CD4-positive, CD25-positive, alpha-beta regulatory T cell (primary cell): ENCODE measurements around the gene OGDH. TPM values are rescaled to one million over a fixed set of nuclear protein-coding genes. Genes with fewer than 3 reads are reported as not detected.
A peak's percentile ranks its signal among the peaks of the same experiment; 100 is the strongest.

Experiments
- ATAC-seq, 2 donors: fragments of 150-1000 bp; cut with Tn5 transposase; one replicate each; pipeline ENCODE4 v1.10.0; 2021; ENCODE audit warnings: low read depth in 2 of 2, moderate number of reproducible peaks in 2 of 2, moderate library complexity in 1 of 2
- DNase-seq, 3 donors: peaks; one replicate each; pipeline versions ENCODE4 v3.0.0 to v3.0.0-alpha.2; 2012 to 2022; ENCODE audit warnings: mixed read lengths in 1 of 3
- H3K27ac ChIP-seq: one replicate; pipeline ENCODE4 v1.7.0; 2013; ENCODE audit warnings: mild to moderate bottlenecking, low read length; ENCODE audit not compliant: insufficient read depth, poor library complexity, severe bottlenecking
- H3K27me3 ChIP-seq: one replicate; pipeline ENCODE4 v1.7.0; 2013; ENCODE audit warnings: low read length; ENCODE audit not compliant: control insufficient read depth, insufficient read depth
- H3K36me3 ChIP-seq: one replicate; pipeline ENCODE4 v1.7.0; 2013; ENCODE audit warnings: mild to moderate bottlenecking, low read length, moderate library complexity; ENCODE audit not compliant: control insufficient read depth, insufficient read depth
- H3K4me1 ChIP-seq: 2 replicates; pipeline ENCODE4 v1.7.0; 2013; ENCODE audit warnings: mild to moderate bottlenecking, low read length; ENCODE audit not compliant: insufficient read depth, control insufficient read depth, poor library complexity, severe bottlenecking
- H3K4me3 ChIP-seq: one replicate; pipeline ENCODE4 v1.7.0; 2013; ENCODE audit warnings: low read depth, mild to moderate bottlenecking, low read length, moderate library complexity
- H3K9me3 ChIP-seq, 2 experiments: 1 replicate in 1 of 2; 2 replicates in 1 of 2; pipeline ENCODE4 v1.7.0; 2013; ENCODE audit warnings: low read length in 2 of 2, mild to moderate bottlenecking in 1 of 2, moderate library complexity in 1 of 2; ENCODE audit not compliant: control insufficient read depth in 2 of 2
- H3K27ac Mint-ChIP-seq, 3 donors: one replicate each; pipeline ENCODE4 v1.8.0; 2020 to 2022; ENCODE audit warnings: mild to moderate bottlenecking in 3 of 3, mixed read lengths in 3 of 3, moderate library complexity in 2 of 3
- H3K27me3 Mint-ChIP-seq: one replicate; pipeline ENCODE4 v1.8.0; 2022; ENCODE audit warnings: mild to moderate bottlenecking, mixed read lengths
- H3K36me3 Mint-ChIP-seq: one replicate; pipeline ENCODE4 v1.8.0; 2020; ENCODE audit warnings: mixed read lengths
- H3K4me1 Mint-ChIP-seq, 4 donors: one replicate each; pipeline ENCODE4 v1.8.0; 2020 to 2022; ENCODE audit warnings: mixed read lengths in 4 of 4, mild to moderate bottlenecking in 1 of 4
- H3K4me3 Mint-ChIP-seq, 4 donors: one replicate each; pipeline ENCODE4 v1.8.0; 2020 to 2022; ENCODE audit warnings: mild to moderate bottlenecking in 4 of 4, mixed read lengths in 4 of 4, moderate library complexity in 3 of 4
- H3K9me3 Mint-ChIP-seq, 7 donors: one replicate each; pipeline ENCODE4 v1.8.0; 2020 to 2022; ENCODE audit warnings: mixed read lengths in 7 of 7, mild to moderate bottlenecking in 3 of 7, moderate library complexity in 2 of 7
- polyA plus RNA-seq, 4 donors: library from polyadenylated mRNA; unstranded; fragments of 300-500 nt; fragmentation: Illumina TruSeq; gene quantifications; one replicate each; pipeline ENCODE4 v1.2.3, GENCODE V29; 2021
- total RNA-seq: library from RNA; stranded (reverse); gene quantifications from one replicate; pipeline ENCODE4 v1.2.3, GENCODE V29; 2022

Gene OGDH
- total and polyA plus RNA-seq, 5 donors from 2014 or later = 56.4 to 157 (median 88.0) TPM

GRCh38 chr7:44631458-44632115, 25.2 kb downstream of the OGDH start:
- DNase-seq (peak; percentile 33 to 92 (median 79)), ATAC-seq (peak; percentile 65 to 75)
- no peaks in the 10 kb centered on the region for H3K27me3 ChIP-seq
- H3K27me3 Mint-ChIP-seq = no peaks in the 10 kb centered on the region
- H3K9me3 ChIP-seq = no peaks in the 10 kb centered on the region
- peaks cover 32 to 91% (median 61%) of the 10 kb centered on the region in 4 donors for H3K4me1 Mint-ChIP-seq
- peak overlapping the region; percentile 80 to 93 (median 82) for H3K4me3 Mint-ChIP-seq
- peak overlapping the region; percentile 97 to 99 (median 98) for H3K27ac Mint-ChIP-seq
- H3K9me3 Mint-ChIP-seq = peaks cover 0 to 2% (median 0%) of the 10 kb centered on the region in 7 donors
- H3K27ac ChIP-seq = peak overlapping the region; percentile 98
- peaks cover 12% of the 10 kb centered on the region for H3K36me3 Mint-ChIP-seq
- H3K4me1 ChIP-seq = peaks cover 99% of the 10 kb centered on the region
- peak overlapping the region; percentile 74 for H3K4me3 ChIP-seq
- H3K36me3 ChIP-seq = no peaks in the 10 kb centered on the region

- Mint-ChIP-seq H3K27me3 (no peaks in the 10 kb centered on the region), H3K4me1 (peaks cover 32 to 92% (median 63%) of the 10 kb centered on the region in 4 donors), H3K9me3 (peaks cover 0 to 2% (median 0%) of the 10 kb centered on the region in 7 donors), H3K4me3 (peak overlapping the region; percentile 80 to 93 (median 82)), H3K36me3 (peaks cover 15% of the 10 kb centered on the region), H3K27ac (peak overlapping the region; percentile 97 to 99 (median 98))
- H3K9me3 ChIP-seq = no peaks in the 10 kb centered on the region
- no peaks in the 10 kb centered on the region for H3K27me3 ChIP-seq
- H3K4me1 ChIP-seq = peaks cover 99% of the 10 kb centered on the region
- peak overlapping the region; percentile 74 for H3K4me3 ChIP-seq
- DNase-seq (no peak), ATAC-seq (no peak)
- H3K36me3 ChIP-seq = peaks cover 4% of the 10 kb centered on the region
- H3K27ac ChIP-seq = peak overlapping the region; percentile 98
These were observed 25.8 kb downstream of the OGDH start for GRCh38 chr7:44632196-44632595.

GRCh38 chr7:44633254-44634186, 27.1 kb downstream of the OGDH start:
- Mint-ChIP-seq H3K27ac (peak overlapping the region; percentile 97 to 100 (median 99)), H3K4me1 (peaks cover 38 to 100% (median 72%) of the 10 kb centered on the region in 4 donors), H3K9me3 (peaks cover 0 to 2% (median 0%) of the 10 kb centered on the region in 7 donors), H3K27me3 (no peaks in the 10 kb centered on the region), H3K4me3 (peak overlapping the region; percentile 32 to 86 (median 62)), H3K36me3 (peaks cover 17% of the 10 kb centered on the region)
- peak overlapping the region; percentile 98 for H3K27ac ChIP-seq
- H3K4me3 ChIP-seq = peak overlapping the region; percentile 44
- peaks cover 100% of the 10 kb centered on the region for H3K4me1 ChIP-seq
- DNase-seq = peak; percentile 61 to 84 (median 61)
- H3K9me3 ChIP-seq = no peaks in the 10 kb centered on the region
- peak; percentile 22 to 26 for ATAC-seq
- H3K36me3 ChIP-seq = peaks cover 4% of the 10 kb centered on the region
- no peaks in the 10 kb centered on the region for H3K27me3 ChIP-seq

DNA sequence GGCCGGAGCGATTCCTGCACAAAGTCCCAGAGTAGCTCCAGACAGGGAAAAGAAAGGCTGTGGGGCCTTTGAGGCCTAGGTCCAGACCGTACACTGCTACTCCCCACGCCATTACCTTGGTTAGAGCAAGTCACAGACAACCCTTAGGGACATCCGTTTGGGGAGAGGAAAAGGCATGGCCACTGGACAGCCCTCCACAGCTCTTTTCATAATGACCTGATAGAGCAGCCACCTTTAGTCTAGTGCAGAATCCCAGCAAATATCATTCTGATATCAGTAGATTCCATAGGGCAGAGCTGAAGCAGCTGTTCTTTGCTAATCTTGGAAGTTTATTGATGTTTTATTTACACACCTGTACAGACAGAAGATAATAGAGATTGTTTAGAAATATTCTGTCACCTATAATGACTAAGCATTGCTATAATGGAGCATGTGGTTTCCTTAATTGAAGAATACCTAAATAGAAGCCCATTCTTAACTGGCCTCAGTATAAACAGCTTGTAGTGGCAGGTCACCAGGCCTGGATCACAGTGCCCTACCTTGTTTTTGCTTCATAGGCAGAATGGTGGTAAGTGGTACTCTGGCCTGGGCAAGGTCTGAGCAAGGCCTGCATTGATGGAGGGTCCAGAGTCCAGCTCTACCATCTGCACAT, 27.9 kb downstream of the OGDH start:
- peak overlapping the region; percentile 44 for H3K4me3 ChIP-seq
- Mint-ChIP-seq H3K36me3 (peaks cover 20% of the 10 kb centered on the region), H3K4me1 (peaks cover 33 to 100% (median 72%) of the 10 kb centered on the region in 4 donors), H3K27me3 (no peaks in the 10 kb centered on the region), H3K4me3 (peak overlapping the region in 3 of 4 donors; percentile 32 to 86 (median 70)), H3K27ac (peak overlapping the region; percentile 97 to 100 (median 99)), H3K9me3 (no peaks in the 10 kb centered on the region)
- ATAC-seq (no peak), DNase-seq (no peak)
- H3K27me3 ChIP-seq = no peaks in the 10 kb centered on the region
- H3K36me3 ChIP-seq = peaks cover 4% of the 10 kb centered on the region
- H3K9me3 ChIP-seq = no peaks in the 10 kb centered on the region
- H3K27ac ChIP-seq = peak overlapping the region; percentile 98
- H3K4me1 ChIP-seq = peaks cover 100% of the 10 kb centered on the region

DNA sequence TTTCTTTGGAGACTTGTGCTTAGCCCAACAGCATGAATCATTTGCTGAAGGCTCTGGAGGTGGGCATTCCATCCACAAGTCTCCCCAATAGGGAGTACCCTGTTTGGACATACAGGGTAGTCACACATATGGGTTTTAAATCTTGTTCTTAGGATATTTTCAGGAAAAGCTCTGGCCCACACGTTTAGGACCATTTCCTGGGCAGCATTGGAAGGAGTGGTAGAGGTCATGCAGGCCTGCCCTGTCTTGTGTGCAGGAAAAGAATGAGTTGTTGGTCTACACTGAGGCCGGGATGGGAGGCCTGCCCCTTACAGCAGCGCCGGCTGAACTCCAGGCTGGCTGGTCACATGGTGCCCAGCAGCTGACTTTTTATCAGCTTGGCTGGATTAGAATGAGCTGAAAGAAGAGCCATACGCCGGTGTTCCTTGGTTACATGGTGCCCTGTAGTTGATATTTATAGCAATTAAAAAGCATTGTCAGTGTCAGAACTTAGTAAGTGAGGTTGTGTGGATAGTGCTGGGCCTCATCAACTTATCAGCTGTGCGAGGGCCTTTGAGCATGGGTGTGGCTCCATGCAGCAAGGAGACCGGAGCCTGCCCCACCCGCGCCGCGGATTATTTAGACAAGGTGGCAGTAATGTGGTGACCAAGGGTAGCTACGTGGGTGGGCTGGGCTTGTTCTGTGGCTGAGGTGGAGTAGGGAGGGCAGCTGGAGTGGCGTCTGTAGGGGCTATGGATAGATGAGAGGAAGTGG, 28.6 kb downstream of the OGDH start:
- H3K27me3 ChIP-seq = no peaks in the 10 kb centered on the region
- ATAC-seq (no peak), DNase-seq (no peak)
- peaks cover 4% of the 10 kb centered on the region for H3K36me3 ChIP-seq
- Mint-ChIP-seq H3K4me1 (peaks cover 28 to 100% (median 72%) of the 10 kb centered on the region in 4 donors), H3K27me3 (no peaks in the 10 kb centered on the region), H3K36me3 (peaks cover 20% of the 10 kb centered on the region), H3K9me3 (no peaks in the 10 kb centered on the region), H3K4me3 (peak overlapping the region; percentile 29 to 86 (median 47)), H3K27ac (peak overlapping the region; percentile 97 to 100 (median 99))
- peaks cover 100% of the 10 kb centered on the region for H3K4me1 ChIP-seq
- peak overlapping the region; percentile 44 for H3K4me3 ChIP-seq
- H3K9me3 ChIP-seq = no peaks in the 10 kb centered on the region
- H3K27ac ChIP-seq = peak overlapping the region; percentile 98

- no peaks in the 10 kb centered on the region for H3K27me3 Mint-ChIP-seq
- Histone ChIP-seq H3K27ac (peak overlapping the region; percentile 98), H3K27me3 (no peaks in the 10 kb centered on the region), H3K36me3 (peaks cover 4% of the 10 kb centered on the region), H3K9me3 (no peaks in the 10 kb centered on the region), H3K4me3 (peak overlapping the region; percentile 7), H3K4me1 (peaks cover 99% of the 10 kb centered on the region)
- H3K9me3 Mint-ChIP-seq = no peaks in the 10 kb centered on the region
- no peak for ATAC-seq
- H3K4me1 Mint-ChIP-seq = peaks cover 20 to 98% (median 69%) of the 10 kb centered on the region in 4 donors
- H3K4me3 Mint-ChIP-seq = peak overlapping the region in 2 of 4 donors; percentile 2 to 52
- peaks cover 20% of the 10 kb centered on the region for H3K36me3 Mint-ChIP-seq
- no peak for DNase-seq
- peak overlapping the region; percentile 100 for H3K27ac Mint-ChIP-seq
These were observed 29.7 kb downstream of the OGDH start for GRCh38 chr7:44636041-44636584.
